ENCODE measurements around the gene CSTA. TPM values are rescaled to one million over a fixed set of nuclear protein-coding genes. Genes with fewer than 3 reads are reported as not detected.

CSTA gene
- total RNA-seq, 2 experiments from 2014 or later, result 1.2 to 1.4 TPM

DNA sequence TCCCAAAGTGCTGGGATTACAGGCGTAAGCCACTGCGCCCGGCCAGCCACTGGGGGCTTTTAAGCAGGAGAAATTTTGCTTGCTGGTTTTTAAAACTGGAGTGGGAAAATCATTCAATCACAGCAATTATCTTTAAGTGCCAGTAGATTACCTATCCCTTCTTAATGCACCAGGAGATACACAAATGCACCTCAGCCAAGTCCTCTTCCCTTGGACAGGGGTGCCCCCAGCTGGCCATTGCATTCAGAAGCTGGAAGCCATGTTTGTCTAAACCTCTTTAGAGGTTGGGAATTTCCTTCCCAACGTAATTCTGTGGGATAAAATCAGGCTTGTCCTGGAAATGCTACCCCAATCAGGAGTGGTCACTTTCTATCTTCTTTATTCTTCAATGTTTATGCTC lies 31.4 kb downstream of the CSTA start:
- POLR2A ChIA-PET, result no interaction called here

GRCh38 chr3:122357828-122358702 lies 33.0 kb downstream of the CSTA start:
- no peak for TF ChIP-seq CTCF (IDR thresholded peaks at IDR 0.05)
- H3K27ac Mint-ChIP-seq, result no peak overlapping the region
- H3K36me3 ChIP-seq (ENCODE audit: insufficient read depth, low read length), result peaks cover 27% of the 10 kb centered on the region
- H3K4me1 ChIP-seq (ENCODE audit: insufficient read depth, low read length), result no peaks in the 10 kb centered on the region
- DNase-seq (no peak), ATAC-seq (ENCODE audit: poor library complexity) (no peak)
- H3K9me3 Mint-ChIP-seq, result no peaks in the 10 kb centered on the region
- no peak overlapping the region for H3K27ac ChIP-seq (ENCODE audit: low read depth in 1 of 2, low read length in 2 of 2)
- no peak overlapping the region for H3K4me3 Mint-ChIP-seq
- ChIA-PET CTCF (no interaction called here), POLR2A (no interaction called here)
- H3K27me3 Mint-ChIP-seq, result no peaks in the 10 kb centered on the region
- peaks cover 36% of the 10 kb centered on the region for H3K36me3 Mint-ChIP-seq (ENCODE audit: low read depth)
- H3K9me3 ChIP-seq (ENCODE audit: control insufficient read depth in 1 of 2, insufficient read depth in 1 of 2, low read length in 2 of 2), result no peaks in the 10 kb centered on the region
- intact Hi-C loops (cut with DNase I, micrococcal nuclease), result loop anchor here (2.0 to 5.0 kb wide), 2 partner anchors 256 to 257 kb away; no protein-coding TSS in a partner anchor
- no peaks in the 10 kb centered on the region for H3K27me3 ChIP-seq (ENCODE audit: control insufficient read depth in 1 of 2, insufficient read depth in 2 of 2, low read length in 2 of 2)
- no peak overlapping the region for H3K4me3 ChIP-seq (ENCODE audit: low read length)
- H3K4me1 Mint-ChIP-seq (ENCODE audit: low read depth), result no peaks in the 10 kb centered on the region

More for the DNA sequence above, 31.4 kb downstream of the CSTA start:
- no peak overlapping the region for H3K4me3 ChIP-seq (ENCODE audit: low read length)
- ATAC-seq (ENCODE audit: poor library complexity), result no peak
- intact Hi-C loops (cut with DNase I, micrococcal nuclease), result loop anchor here (1.0 to 5.0 kb wide), 3 partner anchors 254 to 810 kb away; no protein-coding TSS in a partner anchor
- Mint-ChIP-seq H3K9me3 (no peaks in the 10 kb centered on the region), H3K27me3 (no peaks in the 10 kb centered on the region), H3K36me3 (ENCODE audit: low read depth) (peaks cover 24% of the 10 kb centered on the region), H3K27ac (no peak overlapping the region), H3K4me3 (no peak overlapping the region), H3K4me1 (ENCODE audit: low read depth) (no peaks in the 10 kb centered on the region)
- peak; percentile 9 for TF ChIP-seq CTCF (IDR thresholded peaks at IDR 0.05)
- no peak overlapping the region for H3K27ac ChIP-seq (ENCODE audit: low read depth in 1 of 2, low read length in 2 of 2)
- no peaks in the 10 kb centered on the region for H3K9me3 ChIP-seq (ENCODE audit: control insufficient read depth in 1 of 2, insufficient read depth in 1 of 2, low read length in 2 of 2)
- H3K27me3 ChIP-seq (ENCODE audit: control insufficient read depth in 1 of 2, insufficient read depth in 2 of 2, low read length in 2 of 2), result no peaks in the 10 kb centered on the region
- H3K4me1 ChIP-seq (ENCODE audit: insufficient read depth, low read length), result no peaks in the 10 kb centered on the region
- DNase-seq, result peak in 9 of 14 experiments; percentile 4 to 60 (median 11)
- CTCF ChIA-PET, result interaction anchor here (0.6 kb wide), 1 partner anchor 1612 kb away, joined by 4 read pairs; no protein-coding TSS in a partner anchor
- H3K36me3 ChIP-seq (ENCODE audit: insufficient read depth, low read length), result peaks cover 10% of the 10 kb centered on the region

DNA sequence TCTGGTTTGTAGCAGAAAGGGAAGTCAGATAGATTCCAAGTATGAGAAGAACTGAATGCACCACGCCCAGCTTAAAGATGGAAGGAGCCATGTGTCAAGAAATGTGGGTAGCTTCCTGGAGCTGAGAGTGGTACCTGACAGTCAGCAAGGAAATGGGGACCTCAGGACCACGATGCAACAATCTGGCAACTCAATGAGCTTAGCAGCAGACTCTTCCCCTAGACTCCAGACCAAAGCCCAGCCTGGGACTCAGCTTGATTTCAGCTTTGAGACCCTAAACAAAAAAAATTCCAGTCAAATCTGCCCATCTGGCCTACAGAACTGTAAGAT lies 33.6 kb downstream of the CSTA start:
- no peak overlapping the region for H3K27ac ChIP-seq (ENCODE audit: low read depth in 1 of 2, low read length in 2 of 2)
- no peaks in the 10 kb centered on the region for H3K9me3 ChIP-seq (ENCODE audit: control insufficient read depth in 1 of 2, insufficient read depth in 1 of 2, low read length in 2 of 2)
- ChIA-PET POLR2A (no interaction called here), CTCF (no interaction called here)
- no peaks in the 10 kb centered on the region for H3K27me3 Mint-ChIP-seq
- H3K36me3 ChIP-seq (ENCODE audit: insufficient read depth, low read length), result peaks cover 33% of the 10 kb centered on the region
- no peaks in the 10 kb centered on the region for H3K27me3 ChIP-seq (ENCODE audit: control insufficient read depth in 1 of 2, insufficient read depth in 2 of 2, low read length in 2 of 2)
- no peak overlapping the region for H3K4me3 ChIP-seq (ENCODE audit: low read length)
- intact Hi-C loops (cut with DNase I, micrococcal nuclease), result loop anchor here in 1 of 2 experiments (5.0 kb wide), 1 partner anchor 256 kb away; no protein-coding TSS in a partner anchor
- no peaks in the 10 kb centered on the region for H3K4me1 ChIP-seq (ENCODE audit: insufficient read depth, low read length)
- H3K9me3 Mint-ChIP-seq, result no peaks in the 10 kb centered on the region
- H3K4me3 Mint-ChIP-seq, result no peak overlapping the region
- H3K36me3 Mint-ChIP-seq (ENCODE audit: low read depth), result peaks cover 42% of the 10 kb centered on the region
- H3K27ac Mint-ChIP-seq, result no peak overlapping the region
- no peaks in the 10 kb centered on the region for H3K4me1 Mint-ChIP-seq (ENCODE audit: low read depth)
- ATAC-seq (ENCODE audit: poor library complexity) (no peak), DNase-seq (no peak)
- TF ChIP-seq CTCF (IDR thresholded peaks at IDR 0.05), result no peak
